PC-3 (cell line): ENCODE data around the gene CLIC5. TPM values are rescaled to one million over a fixed set of nuclear protein-coding genes. Genes with fewer than 3 reads are reported as not detected.

Experiments used
- ATAC-seq: fragments of 200-7000 bp; cut with Tn5 transposase; 2 replicates; pipeline ENCODE4 v1.9.1; 2020; ENCODE audit warnings: mild to moderate bottlenecking, moderate library complexity
- BruUV-seq: library from RNA; stranded (reverse); fragments of 400-500 nt; replicated peaks from 2 replicates; lab custom pipeline; 2021; lab: Mats Ljungman, UMichigan
- CTCF ChIA-PET: fragments of 300-600 bp; sonication (Branson Sonifier 250); formaldehyde crosslinking; loops from one replicate; lab custom pipeline; 2022; ENCODE audit warnings: antibody characterized with exemption; lab: Charles Lee
- POLR2A ChIA-PET: fragments of 300-600 bp; sonication (Branson Sonifier 250); formaldehyde crosslinking; loops from one replicate; lab custom pipeline; 2022; ENCODE audit warnings: antibody characterized with exemption; ENCODE audit not compliant: unreplicated experiment; lab: Charles Lee
- DNase-seq: peaks from one replicate; pipeline ENCODE4 v3.0.0-alpha.2; 2015
- H2AFZ ChIP-seq: fragments of 300-600 bp; sonication (generic); 2 replicates; pipeline ENCODE4 v1.6.0; 2016; ENCODE audit warnings: antibody characterized with exemption, low read length
- H3F3A ChIP-seq: fragments of 300-600 bp; sonication (generic); one replicate; pipeline ENCODE4 v1.6.0; 2017; ENCODE audit warnings: antibody characterized with exemption, low read length, control low read depth, mild to moderate bottlenecking; ENCODE audit not compliant: unreplicated experiment
- H3K27ac ChIP-seq: fragments of 300-600 bp; sonication (generic); 2 replicates; pipeline ENCODE4 v1.5.1; 2016; ENCODE audit warnings: mild to moderate bottlenecking, low read length
- H3K27me3 ChIP-seq: fragments of 300-600 bp; sonication (generic); 2 replicates; pipeline ENCODE4 v1.6.1; 2016; ENCODE audit warnings: low read length, mixed read lengths
- H3K36me3 ChIP-seq: fragments of 300-600 bp; sonication (generic); 2 replicates; pipeline ENCODE4 v1.6.1; 2016; ENCODE audit warnings: low read depth, mixed run types, low read length, mixed read lengths
- H3K4me1 ChIP-seq: fragments of 300-600 bp; sonication (generic); 2 replicates; pipeline ENCODE4 v1.5.1; 2016; ENCODE audit warnings: low read length; ENCODE audit not compliant: insufficient read depth
- H3K4me2 ChIP-seq: fragments of 300-600 bp; sonication (generic); 2 replicates; pipeline ENCODE4 v1.6.0; 2016; ENCODE audit warnings: low read length
- H3K4me3 ChIP-seq: fragments of 300-600 bp; sonication (generic); 2 replicates; pipeline ENCODE4 v1.5.1; 2016; ENCODE audit warnings: mild to moderate bottlenecking, low read length, mixed read lengths
- H3K79me2 ChIP-seq: fragments of 300-600 bp; sonication (generic); 2 replicates; pipeline ENCODE4 v1.6.1; 2017; ENCODE audit warnings: low read length, mixed read lengths
- H3K9ac ChIP-seq: fragments of 300-600 bp; sonication (generic); 2 replicates; pipeline ENCODE4 v1.6.0; 2016; ENCODE audit warnings: mild to moderate bottlenecking, low read length
- H3K9me2 ChIP-seq: fragments of 300-600 bp; sonication (generic); replicated peaks from 2 replicates; pipeline ENCODE4 v1.6.1; 2016; ENCODE audit warnings: mixed run types, low read length, mixed read lengths
- H3K9me3 ChIP-seq: fragments of 300-600 bp; sonication (generic); 2 replicates; pipeline ENCODE4 v1.6.1; 2016; ENCODE audit warnings: low read length, mixed read lengths
- H4K20me1 ChIP-seq: fragments of 300-600 bp; sonication (generic); 2 replicates; pipeline ENCODE4 v1.6.1; 2016; ENCODE audit warnings: low read length, mixed read lengths
- CTCF ChIP-seq: fragments of 300-600 bp; sonication (generic); conservative IDR thresholded peaks from 2 replicates; pipeline ENCODE4 v1.5.1; 2017; ENCODE audit warnings: antibody characterized with exemption, low read depth, mild to moderate bottlenecking, low read length
- EZH2 ChIP-seq: fragments of 300-600 bp; sonication (generic); IDR thresholded peaks from one replicate; pipeline ENCODE4 v1.6.1; 2017; ENCODE audit warnings: antibody characterized with exemption, mild to moderate bottlenecking, low read length; ENCODE audit not compliant: unreplicated experiment
- EZH2phosphoT487 ChIP-seq: fragments of 300-600 bp; sonication (generic); IDR thresholded peaks from 2 replicates; pipeline ENCODE4 v1.6.1; 2018; ENCODE audit warnings: mild to moderate bottlenecking, antibody characterized with exemption, low read length, borderline replicate concordance
- intact Hi-C: fragments of 100-400 bp; cut with micrococcal nuclease; formaldehyde crosslinking; loops from 2 replicates; pipeline ENCODE4 v1.9.0; 2023
- total RNA-seq: library from RNA; depleted of rRNA; stranded (reverse); fragments of >200 nt; gene quantifications from 2 replicates; pipeline ENCODE4 v1.2.3, GENCODE V29; 2014

Gene CLIC5
- total RNA-seq, 1 experiment from 2014 or later = not detected

GRCh38 chr6:46042355-46042999 is 26.8 kb upstream of the CLIC5 start:
- TF ChIP-seq EZH2phosphoT487 (no peak), CTCF (peak; percentile 79), EZH2 (no peak)
- Histone ChIP-seq H3K36me3 (no peaks in the 10 kb centered on the region), H4K20me1 (no peaks in the 10 kb centered on the region), H3K9me2 (0 out of 2 replicates have a peak, but pooled peaks cover 5% of the 10 kb centered on the region), H3F3A (no peaks in the 10 kb centered on the region), H3K9ac (no peak overlapping the region), H3K27me3 (0 out of 2 replicates have a peak, but pooled peaks cover 1% of the 10 kb centered on the region), H3K27ac (no peak overlapping the region), H3K4me3 (no peak overlapping the region), H2AFZ (no peak overlapping the region), H3K4me2 (no peak overlapping the region), H3K79me2 (no peaks in the 10 kb centered on the region), H3K4me1 (peaks cover 9% of the 10 kb centered on the region), H3K9me3 (no peaks in the 10 kb centered on the region)
- intact Hi-C loops = no loop called here
- ATAC-seq (peak; percentile 68), DNase-seq (peak; percentile 59)
- ChIA-PET POLR2A (no interaction called here), CTCF (no interaction called here)
- no TSS peak for BruUV-seq

- ChIA-PET POLR2A (no interaction called here), CTCF (no interaction called here)
- intact Hi-C loops = no loop called here
- Histone ChIP-seq H4K20me1 (no peaks in the 10 kb centered on the region), H3K27me3 (0 out of 2 replicates have a peak, but pooled peaks cover 5% of the 10 kb centered on the region), H3K4me1 (peaks cover 11% of the 10 kb centered on the region), H3K36me3 (no peaks in the 10 kb centered on the region), H3K79me2 (no peaks in the 10 kb centered on the region), H3K9ac (no peak overlapping the region), H3K27ac (no peak overlapping the region), H3K4me3 (no peak overlapping the region), H3F3A (no peaks in the 10 kb centered on the region), H3K9me3 (no peaks in the 10 kb centered on the region), H3K4me2 (no peak overlapping the region), H2AFZ (no peak overlapping the region), H3K9me2 (no peaks in the 10 kb centered on the region)
- DNase-seq = no peak
- no TSS peak for BruUV-seq
- TF ChIP-seq EZH2phosphoT487 = no peak
- TF ChIP-seq EZH2 = no peak
- no peak for TF ChIP-seq CTCF
- ATAC-seq = no peak
Measured at GRCh38 chr6:46040288-46040687, 24.6 kb upstream of the CLIC5 start.

- 0 out of 2 replicates have a peak, but pooled peaks cover 5% of the 10 kb centered on the region for H3K27me3 ChIP-seq
- H3K4me2 ChIP-seq = no peak overlapping the region
- peaks cover 8% of the 10 kb centered on the region for H3K4me1 ChIP-seq
- H3K9ac ChIP-seq = no peak overlapping the region
- ChIA-PET CTCF (no interaction called here), POLR2A (no interaction called here)
- H3K36me3 ChIP-seq = no peaks in the 10 kb centered on the region
- H2AFZ ChIP-seq = no peak overlapping the region
- no peaks in the 10 kb centered on the region for H3F3A ChIP-seq
- DNase-seq (no peak), ATAC-seq (no peak)
- H4K20me1 ChIP-seq = no peaks in the 10 kb centered on the region
- intact Hi-C loops = no loop called here
- no peak overlapping the region for H3K27ac ChIP-seq
- no TSS peak for BruUV-seq
- H3K4me3 ChIP-seq = no peak overlapping the region
- no peaks in the 10 kb centered on the region for H3K9me2 ChIP-seq
- no peaks in the 10 kb centered on the region for H3K79me2 ChIP-seq
- no peaks in the 10 kb centered on the region for H3K9me3 ChIP-seq
- no peak for TF ChIP-seq CTCF
- TF ChIP-seq EZH2phosphoT487 = no peak
- TF ChIP-seq EZH2 = no peak
Measured at GRCh38 chr6:46039646-46040045, 24.0 kb upstream of the CLIC5 start.
